Measurements from ENCODE around the gene CORO6. TPM values are rescaled to one million over a fixed set of nuclear protein-coding genes. Genes with fewer than 3 reads are reported as not detected.

The CORO6 gene
- total RNA-seq, 1 donor from 2014 or later: 7.1 TPM

GRCh38 chr17:29633886-29634285 lies 11.2 kb upstream of the CORO6 start:
- DNase-seq (ENCODE audit: low spot score): no peak

DNA sequence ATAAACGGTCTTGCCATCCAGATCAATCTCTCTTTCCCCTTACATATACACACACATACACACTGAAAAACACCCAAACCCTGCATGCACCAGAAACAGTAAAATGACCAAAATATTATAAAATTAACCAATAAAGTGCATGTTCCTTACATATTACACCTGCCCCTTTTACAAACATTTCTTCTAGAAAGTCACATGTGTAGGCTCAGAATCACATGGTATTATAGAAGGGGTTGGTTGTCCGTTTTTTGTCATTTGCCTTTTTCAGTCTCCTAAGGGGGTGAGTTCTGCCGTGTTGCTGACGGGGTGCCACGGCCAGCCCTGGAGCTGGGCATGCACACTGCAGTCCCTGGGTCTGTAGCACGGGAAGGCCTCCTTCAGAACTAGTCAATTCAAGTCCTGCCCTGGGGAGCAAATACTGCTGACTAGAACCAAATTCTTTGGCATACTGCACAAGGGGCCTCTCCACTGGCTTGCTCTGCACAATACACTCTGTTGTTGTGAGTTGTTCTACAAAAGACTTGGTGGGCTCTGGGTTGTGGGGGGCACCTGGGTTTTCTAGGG lies 8.0 kb upstream of the CORO6 start:
- DNase-seq (ENCODE audit: low spot score): no peak

DNA sequence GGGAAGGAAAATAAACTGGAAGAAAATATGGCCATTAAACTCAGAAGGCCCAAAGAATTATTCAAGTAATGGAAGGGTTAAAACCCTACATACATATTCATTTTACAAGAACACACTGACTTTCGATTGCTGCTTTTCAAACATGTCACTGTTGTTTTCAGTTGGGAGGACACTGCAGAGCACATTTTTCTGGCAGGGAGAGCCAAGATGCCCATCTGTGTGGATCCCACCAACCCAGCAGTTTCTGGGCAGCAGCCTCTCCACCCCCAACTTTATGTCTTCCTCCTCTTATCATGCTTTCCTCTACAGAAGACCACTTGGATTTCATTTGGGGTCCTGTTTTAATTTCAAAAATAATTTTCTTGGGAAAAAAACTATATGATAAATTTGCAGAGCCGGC lies 7.1 kb upstream of the CORO6 start:
- no peak for DNase-seq (ENCODE audit: low spot score)

DNA sequence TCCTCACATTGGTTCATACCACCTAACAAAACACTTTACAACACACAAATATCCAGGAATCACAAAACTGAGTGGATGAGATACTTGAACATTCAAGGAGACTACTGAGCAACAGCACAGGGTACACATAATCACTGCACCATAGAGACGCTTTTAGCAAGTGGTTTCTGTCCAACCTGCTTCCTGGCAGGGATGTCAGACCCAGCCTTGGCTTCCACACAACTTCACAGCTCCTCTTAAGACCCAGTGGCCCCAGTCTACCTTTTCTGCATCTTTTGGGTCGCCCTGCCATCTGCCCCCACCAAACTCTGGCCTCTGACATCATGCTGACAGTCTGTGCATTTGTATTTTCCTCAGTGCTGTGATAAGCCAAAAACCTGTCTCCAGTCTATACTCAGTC lies 5.9 kb upstream of the CORO6 start:
- no peak for DNase-seq (ENCODE audit: low spot score)

- no peak for DNase-seq (ENCODE audit: low spot score)
Measured at GRCh38 chr17:29627951-29628350, 5.2 kb upstream of the CORO6 start.

DNA sequence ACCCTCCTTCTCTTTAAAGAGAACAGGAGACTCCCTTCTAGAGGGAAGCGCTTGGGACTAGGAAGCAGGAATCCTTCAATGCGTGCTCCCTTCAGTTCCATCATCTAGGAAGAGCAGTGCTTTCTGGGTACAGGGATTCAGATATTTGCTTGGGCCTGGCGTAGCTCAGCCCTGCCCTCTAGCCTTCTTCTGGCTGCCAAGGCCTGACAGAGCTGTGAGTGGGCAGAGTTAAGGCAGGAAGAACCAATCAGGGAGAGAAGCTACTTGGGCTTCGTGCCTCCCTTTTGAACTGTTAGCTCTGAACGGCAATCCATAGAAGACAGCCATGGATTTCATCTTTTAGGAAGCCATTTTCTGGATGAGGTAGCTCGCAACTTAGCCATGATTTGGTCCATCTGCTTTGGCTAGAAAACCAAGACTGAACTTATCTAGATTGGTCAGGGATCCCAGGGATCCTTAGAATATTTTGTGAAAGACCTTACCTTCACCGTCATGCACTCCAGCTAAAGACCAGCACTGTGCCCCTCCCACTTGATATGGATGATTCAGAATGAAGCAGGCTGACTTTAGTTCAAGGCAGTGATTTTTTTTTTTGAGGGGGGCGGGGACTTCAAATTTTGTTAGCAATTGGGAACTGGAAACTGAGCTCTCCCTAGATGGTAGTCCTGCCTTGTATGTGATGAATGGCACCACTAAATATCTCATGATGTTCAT lies 2.5 kb upstream of the CORO6 start:
- DNase-seq (ENCODE audit: low spot score): no peak

- no peak for DNase-seq (ENCODE audit: low spot score)
Measured at GRCh38 chr17:29624586-29624985, 1.9 kb upstream of the CORO6 start.

GRCh38 chr17:29623283-29623647 lies 553 bp upstream of the CORO6 start:
- DNase-seq (ENCODE audit: low spot score): no peak

- no peak for DNase-seq (ENCODE audit: low spot score)
Measured at GRCh38 chr17:29621751-29622194, 939 bp downstream of the CORO6 start.

DNA sequence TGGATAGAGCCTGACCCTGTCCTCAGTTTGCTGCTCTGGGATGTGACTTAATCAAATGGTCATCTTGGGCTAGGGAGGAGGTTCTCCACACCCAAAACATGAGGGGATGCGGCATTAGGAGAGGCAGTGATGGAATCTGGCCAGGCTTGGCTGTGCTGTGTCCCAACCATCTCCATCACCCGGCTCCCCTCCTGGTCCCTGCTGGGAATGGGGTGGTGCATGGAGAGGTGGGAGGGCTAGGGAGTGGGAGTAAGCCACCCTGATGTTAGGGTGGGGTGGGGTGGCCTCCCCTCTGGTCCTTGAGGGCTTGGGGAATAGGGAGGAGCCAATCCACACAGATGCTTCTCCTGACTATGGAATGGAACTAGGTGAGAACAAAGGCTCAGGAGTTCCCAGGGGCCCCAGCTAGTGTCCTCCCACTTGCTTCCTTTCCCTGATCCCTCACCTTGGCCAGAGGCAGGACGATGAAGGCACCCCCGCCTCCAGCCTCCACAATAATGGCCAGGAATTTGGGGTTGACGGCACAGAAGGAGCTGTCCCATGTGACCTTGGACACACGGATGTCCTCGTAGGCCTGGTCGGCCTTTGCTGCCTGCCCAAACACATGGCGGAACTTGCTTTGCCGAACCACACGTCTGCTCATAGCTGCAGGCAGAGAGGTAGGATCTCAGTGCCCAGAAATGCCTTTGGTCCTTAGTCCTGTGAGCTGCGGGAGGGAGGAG lies 1.8 kb downstream of the CORO6 start:
- DNase-seq (ENCODE audit: low spot score): no peak

- no peak for DNase-seq (ENCODE audit: low spot score)
Measured at GRCh38 chr17:29620271-29620670, 2.4 kb downstream of the CORO6 start.

DNA sequence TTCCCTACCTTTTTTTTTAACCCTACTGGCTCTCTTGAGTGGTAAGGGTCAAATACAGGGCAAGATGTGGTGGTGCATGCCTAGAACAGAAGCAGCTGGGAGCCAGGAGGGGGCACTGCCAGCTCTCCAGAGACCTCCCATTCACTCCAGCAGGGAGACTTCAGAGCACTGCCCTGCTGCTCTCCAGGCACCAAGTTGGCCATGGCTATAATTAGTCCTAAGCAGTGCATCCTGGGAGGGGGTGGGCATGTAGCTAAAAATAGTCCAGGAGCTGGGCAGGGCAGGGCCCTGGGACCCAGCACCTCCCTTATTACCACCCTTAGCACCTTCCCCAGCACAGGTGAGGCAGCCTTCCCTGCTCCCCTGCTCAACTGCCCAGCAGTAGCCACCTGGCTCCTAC lies 3.5 kb downstream of the CORO6 start:
- DNase-seq (ENCODE audit: low spot score): no peak

DNA sequence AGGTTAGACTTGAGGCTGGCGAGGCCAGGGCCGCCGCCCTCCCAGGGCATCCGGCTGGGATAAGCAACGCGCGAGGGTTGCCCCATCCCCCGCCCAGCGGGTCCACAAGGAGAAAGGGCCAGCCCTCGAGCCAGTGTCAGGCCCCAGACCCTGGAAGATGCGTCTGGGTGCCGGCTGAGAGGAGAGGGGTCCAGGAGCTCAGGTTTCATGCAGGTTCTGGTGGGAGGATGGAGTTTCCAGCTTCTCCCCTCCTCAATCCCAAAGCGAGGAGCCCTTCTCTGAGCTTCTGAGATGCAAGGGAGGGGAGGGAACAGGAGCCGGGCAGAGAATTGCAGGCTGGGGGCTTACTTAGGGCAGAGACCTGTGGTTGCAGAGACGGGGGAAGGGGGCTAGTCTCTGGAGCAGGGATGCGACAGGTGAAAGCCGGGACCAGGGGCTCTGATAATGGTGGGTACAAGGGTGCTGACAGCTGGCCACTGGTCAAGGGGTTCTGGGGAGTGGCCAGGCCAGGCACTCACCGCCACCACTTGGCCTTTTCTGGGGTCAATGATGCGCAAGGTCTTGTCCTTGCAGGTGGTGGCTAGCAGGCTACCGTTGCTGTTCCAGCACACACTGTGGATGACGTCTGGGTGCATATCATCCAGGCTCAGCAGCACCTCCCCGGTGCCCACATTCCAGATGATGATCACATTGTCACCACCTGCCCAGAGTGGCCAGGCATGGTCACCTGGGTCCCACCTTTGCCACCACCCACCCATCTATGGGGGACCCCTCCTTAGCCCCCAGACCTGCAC lies 4.2 kb downstream of the CORO6 start:
- DNase-seq (ENCODE audit: low spot score): no peak

DNA sequence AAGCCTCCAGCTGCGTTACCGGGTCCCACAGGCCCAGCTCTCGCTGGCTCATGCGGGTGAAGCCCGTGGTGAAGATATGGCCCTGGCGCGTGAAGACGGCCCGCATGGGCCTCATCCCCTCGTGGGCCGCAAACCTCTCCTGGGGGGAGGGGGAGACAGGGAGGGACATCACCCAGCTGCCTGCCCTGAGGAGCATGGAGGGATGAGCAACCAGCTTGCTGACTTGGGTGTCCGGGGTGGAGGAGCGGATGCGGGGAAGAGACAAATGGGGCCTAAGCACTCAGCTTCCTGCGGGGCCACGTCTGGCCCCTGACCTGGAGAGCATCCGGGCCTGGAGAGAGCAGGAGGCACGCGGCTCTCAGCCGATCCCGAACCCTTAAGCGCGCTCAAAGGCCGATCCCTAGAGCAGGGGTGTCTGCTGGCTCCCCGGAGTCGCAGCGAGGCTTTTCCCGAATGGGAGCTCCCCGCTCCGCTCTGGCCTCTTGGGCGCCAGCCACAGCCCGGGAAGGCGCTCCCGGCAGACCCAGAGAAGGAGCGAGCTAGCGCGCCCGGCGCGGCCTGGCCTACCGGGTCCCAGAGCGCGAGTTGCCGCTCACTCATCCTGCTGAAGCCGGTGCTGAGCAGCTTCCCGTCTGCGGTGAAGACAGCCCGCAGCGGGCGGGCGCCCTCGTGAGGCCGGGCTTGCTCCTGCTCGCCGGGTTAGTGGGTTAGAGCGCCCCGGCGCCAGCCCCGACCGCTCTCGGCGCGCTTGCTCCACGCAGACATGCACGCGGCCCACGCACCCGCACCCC lies 5.0 kb downstream of the CORO6 start:
- DNase-seq (ENCODE audit: low spot score): peak; percentile 94

GRCh38 chr17:29617125-29617480 lies 5.6 kb downstream of the CORO6 start:
- no peak for DNase-seq (ENCODE audit: low spot score)

GRCh38 chr17:29616300-29617048 lies 6.2 kb downstream of the CORO6 start:
- no peak for DNase-seq (ENCODE audit: low spot score)

DNA sequence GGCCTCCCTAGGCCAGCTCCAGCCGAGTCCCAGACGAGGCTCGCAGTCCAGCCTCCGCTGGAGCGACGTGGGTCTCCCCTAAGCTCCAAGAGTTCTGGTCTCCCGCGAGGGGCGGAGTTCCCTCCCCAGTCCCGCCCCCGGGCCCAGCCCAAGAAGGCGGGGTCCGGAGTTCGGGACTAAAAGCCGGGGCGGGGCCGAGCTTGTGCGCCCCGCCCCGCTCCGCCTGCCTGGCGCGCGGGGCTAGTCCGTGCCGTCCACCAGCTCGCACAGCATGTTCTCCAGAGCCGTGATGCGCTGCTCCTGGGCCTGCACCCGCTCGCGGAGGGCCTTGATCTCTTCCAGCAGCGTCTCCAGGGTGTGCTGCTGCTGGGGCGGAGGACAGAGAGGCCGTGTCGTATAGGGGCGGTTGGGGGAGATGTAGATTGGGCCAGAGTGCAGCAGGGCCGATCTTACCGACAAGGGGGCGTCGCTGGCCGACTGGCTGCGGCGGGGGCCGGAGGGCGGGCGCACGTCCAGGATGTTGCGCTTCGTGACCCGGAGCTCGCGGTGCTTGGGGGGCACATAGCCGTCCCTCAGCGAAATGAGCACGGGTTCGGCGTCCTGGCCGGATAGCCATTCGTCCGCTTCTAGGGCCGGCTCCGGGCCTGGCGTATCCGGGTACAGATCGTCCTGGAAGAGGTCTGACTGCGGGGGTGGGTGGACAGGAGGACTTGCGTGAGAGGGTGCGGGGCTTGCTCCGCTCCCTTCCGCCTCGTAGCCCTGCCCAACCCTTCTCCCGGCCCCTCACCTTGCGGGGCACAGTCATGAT lies 7.0 kb downstream of the CORO6 start:
- DNase-seq (ENCODE audit: low spot score): peak; percentile 93

GRCh38 chr17:29615048-29615385 lies 7.7 kb downstream of the CORO6 start:
- DNase-seq (ENCODE audit: low spot score): no peak

- DNase-seq (ENCODE audit: low spot score): no peak
Measured at GRCh38 chr17:29614349-29615047, 8.2 kb downstream of the CORO6 start.

Data from mesenteric fat pad (tissue), 1 donor.